NCI-H2081 (cell line): ENCODE measurements around the gene SEH1L.
"Not testable (repeated sequence)": the region's sequence is repeated elsewhere in the genome, so short reads cannot be mapped to it uniquely, and the experiment has no call there.

ENCODE experiments used
- DNase-seq, 2 experiments: peaks; one replicate each; lab custom pipeline; 2025; lab: John Stamatoyannopoulos, UW

The SEH1L gene

GRCh38 chr18:12947285-12948049, at the start of gene SEH1L:
Gene SEH1L (plus strand): TSS chr18:12948011. CDS start chr18:12948122, 111 bp downstream.
- peak; percentile 89 to 98 for DNase-seq

- not testable (repeated sequence) for DNase-seq
These were observed 46.6 kb upstream of the SEH1L start for GRCh38 chr18:12901208-12901607.

DNA sequence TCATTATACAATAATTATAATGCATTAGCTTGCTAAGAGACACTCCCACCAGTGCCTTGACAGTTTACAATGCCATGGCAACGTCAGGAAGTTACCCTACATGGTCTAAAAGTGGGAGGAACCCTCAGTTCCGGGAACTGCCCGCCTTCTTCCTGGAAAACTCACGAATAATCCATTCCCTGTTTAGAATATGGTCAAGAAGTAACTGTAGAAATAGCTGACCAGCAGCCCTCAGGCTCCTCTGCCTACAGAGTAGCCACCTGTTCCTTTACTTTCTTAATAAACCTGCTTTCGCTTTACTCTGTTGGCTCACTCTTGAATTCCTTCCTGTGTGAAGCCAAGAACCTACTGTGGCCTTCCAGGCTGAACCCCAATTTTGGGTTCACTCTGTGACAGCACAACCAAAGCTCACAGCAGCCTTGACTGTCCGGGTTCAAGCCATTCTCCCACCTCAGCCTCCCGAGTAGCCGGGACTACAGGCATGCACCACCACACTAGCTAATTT, 43.7 kb upstream of the SEH1L start:
- DNase-seq = no peak

- no peak for DNase-seq
These were observed 41.7 kb upstream of the SEH1L start for GRCh38 chr18:12906119-12906518.

- no peak for DNase-seq
These were observed 41.0 kb upstream of the SEH1L start for GRCh38 chr18:12906773-12907172.

GRCh38 chr18:12907258-12907925, 40.4 kb upstream of the SEH1L start:
- DNase-seq = no peak

DNA sequence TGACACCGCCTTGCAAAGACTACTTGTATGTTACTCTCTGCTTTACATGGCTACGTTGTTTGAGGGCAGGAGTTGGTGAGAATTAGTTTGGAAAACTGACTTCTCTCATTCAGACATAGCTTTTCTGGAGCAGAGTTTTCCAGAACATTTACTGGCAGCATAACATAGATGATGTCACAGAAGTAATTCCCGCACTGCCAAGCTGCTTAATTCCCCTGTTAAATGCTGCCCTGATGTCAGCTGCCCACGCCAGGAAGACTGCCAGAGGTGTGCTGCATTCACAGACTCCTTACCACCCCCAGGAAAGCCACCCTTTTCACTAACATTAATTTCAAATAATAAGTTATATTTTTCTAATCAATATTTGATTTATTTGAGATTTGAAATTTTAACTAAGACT, 39.1 kb upstream of the SEH1L start:
- DNase-seq = no peak

- DNase-seq = no peak
These were observed 36.5 kb upstream of the SEH1L start for GRCh38 chr18:12911025-12911928.

GRCh38 chr18:12911929-12912703, 35.7 kb upstream of the SEH1L start:
- DNase-seq = no peak

GRCh38 chr18:12921178-12921577, 26.6 kb upstream of the SEH1L start:
- DNase-seq = no peak

GRCh38 chr18:12922266-12922665, 25.5 kb upstream of the SEH1L start:
- DNase-seq = no peak

GRCh38 chr18:12924616-12925015, 23.2 kb upstream of the SEH1L start:
- DNase-seq = no peak

- no peak for DNase-seq
These were observed 19.6 kb upstream of the SEH1L start for GRCh38 chr18:12928206-12928605.

GRCh38 chr18:12928641-12929040, 19.2 kb upstream of the SEH1L start:
- no peak for DNase-seq

DNA sequence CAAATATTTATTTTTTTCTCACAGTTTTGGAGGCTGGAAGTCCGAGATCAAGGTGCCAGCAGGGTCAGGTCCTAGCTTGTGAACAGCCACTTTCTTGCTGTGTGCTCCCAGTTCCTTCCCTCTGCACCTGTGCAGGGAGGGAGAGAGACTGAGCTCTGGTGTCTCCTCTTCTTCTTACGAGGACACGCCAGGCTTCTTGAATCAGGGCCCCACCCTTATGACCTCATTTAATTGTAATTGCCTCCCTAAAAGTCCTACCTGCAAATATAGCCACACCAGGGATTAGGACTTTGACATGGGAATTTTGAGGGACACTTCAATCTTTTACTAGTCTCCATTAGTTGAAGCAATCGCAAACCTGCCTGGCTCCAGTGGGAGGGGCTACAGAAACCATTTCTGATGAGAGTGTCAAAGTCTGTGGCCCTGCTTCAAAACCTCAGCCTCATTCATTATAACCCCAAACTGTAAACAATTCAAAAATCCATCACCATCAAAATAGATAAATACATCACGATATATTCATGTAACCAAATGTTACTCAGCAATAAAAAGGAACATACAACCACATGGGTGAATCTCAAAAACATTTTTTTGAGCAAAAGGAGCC, 18.2 kb upstream of the SEH1L start:
- no peak for DNase-seq

DNA sequence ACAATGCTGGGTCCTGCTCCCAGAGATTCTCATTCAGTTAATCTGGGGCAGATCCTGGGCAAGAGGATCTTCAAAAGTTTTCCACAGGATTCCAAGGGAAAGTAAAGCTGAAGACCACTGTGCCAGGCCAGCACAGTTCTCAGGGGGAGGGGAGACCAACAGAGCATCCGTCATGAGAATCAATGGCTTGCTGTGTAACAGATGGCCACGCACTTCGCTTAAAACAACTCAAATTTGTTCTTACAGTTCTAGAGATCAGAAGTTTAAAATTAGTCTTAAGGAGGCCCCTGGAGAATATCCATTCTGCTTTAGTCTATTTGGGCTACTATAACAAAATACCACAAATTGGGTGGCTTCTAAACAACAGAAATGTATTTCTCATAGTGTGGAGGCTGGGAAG, 17.4 kb upstream of the SEH1L start:
- DNase-seq = no peak

DNA sequence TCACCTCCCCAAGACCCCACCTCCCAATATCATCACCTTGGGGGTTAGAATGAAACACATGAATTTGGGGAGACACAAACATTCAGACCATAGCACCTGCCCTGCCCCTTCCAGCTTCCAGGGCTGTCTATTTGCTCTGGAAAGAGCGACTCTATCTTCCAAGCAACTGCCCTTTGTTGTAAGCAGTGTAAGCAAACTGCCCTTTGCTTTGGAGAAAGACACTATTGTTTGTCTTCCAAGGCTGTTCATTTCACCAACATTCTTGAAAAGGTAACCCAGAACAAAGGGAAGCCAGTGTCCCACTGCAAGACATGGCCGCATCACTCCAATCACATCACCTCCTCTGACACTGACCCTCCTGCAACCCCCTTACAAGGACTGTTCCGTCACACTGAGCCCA, 16.9 kb upstream of the SEH1L start:
- DNase-seq = no peak

- no peak for DNase-seq
These were observed 14.5 kb upstream of the SEH1L start for GRCh38 chr18:12933327-12933726.

DNA sequence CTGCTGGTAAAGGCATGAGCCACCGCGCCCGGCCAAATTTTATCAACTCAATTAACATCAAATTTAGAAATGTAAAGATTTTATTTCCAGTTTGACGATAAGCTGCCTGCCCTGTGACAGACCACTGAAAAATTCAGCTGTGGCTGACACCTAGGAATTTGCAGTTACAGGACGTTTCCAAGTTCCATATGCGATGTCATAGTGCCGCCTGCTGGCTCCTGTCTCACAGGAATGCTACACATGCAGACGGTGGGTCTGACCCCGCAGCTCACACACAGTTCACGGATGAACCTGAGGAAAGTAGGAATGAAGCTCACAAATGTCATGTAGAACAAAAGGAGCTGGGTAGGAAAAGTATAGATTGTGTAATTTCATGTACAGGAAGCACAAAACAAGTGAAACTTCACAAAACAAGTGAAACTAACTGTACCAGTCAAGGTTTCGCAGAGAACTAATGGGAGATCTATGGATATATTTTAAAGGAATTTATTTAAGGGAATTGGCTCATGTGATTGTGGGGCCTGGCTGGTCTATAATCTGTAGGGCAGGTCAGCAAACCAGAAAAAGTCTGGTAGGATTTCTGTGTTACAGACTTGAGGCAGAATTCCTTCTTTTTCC, 13.2 kb upstream of the SEH1L start:
- peak; percentile 44 to 75 for DNase-seq

DNA sequence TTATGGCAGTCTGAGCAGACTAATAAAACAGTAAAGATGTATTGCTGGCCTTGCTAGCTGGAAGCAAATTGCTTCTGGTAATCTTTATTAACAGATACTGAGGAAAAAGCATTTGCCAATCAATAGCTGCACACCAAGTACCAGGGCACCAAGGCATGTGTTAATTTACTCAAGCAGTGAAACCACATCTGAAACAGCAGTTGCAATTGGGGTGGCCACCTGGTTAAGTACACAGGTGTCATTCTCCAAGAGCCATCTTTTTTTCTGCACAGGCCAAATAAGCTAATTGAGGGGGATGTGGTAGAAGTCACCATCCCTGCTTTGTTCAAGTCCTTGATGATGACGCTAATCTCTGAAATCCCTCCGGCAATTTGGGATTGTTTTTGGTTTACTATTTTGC, 8.6 kb upstream of the SEH1L start:
- no peak for DNase-seq

GRCh38 chr18:12943215-12943614, 4.6 kb upstream of the SEH1L start:
- DNase-seq = no peak
